Endometrial microvascular endothelial cells (primary cell): ENCODE data around the gene PTPN13. TPM values are rescaled to one million over a fixed set of nuclear protein-coding genes. Genes with fewer than 3 reads are reported as not detected.

ENCODE experiments used
- in situ Hi-C: cut with HindIII; loops from 2 replicates; pipeline ENCODE4 v1.10.0; 2017; ENCODE audit warnings: low sequenced_read_pairs, low pct_unique_long_range_greater_than_20kb; ENCODE audit errors: inconsistent ontology term
- total RNA-seq: library from RNA; depleted of rRNA; stranded (reverse); fragments of >200 nt; gene quantifications from one replicate; pipeline ENCODE4 v1.2.3, GENCODE V29; 2015; ENCODE audit errors: inconsistent ontology term

The PTPN13 gene
- total RNA-seq, 1 donor from 2014 or later, result under 0.01 TPM

- in situ Hi-C loops, result no loop called here
Measured at GRCh38 chr4:86586626-86587380, 7.3 kb upstream of the PTPN13 start.

- in situ Hi-C loops, result no loop called here
Measured at GRCh38 chr4:86587381-86588140, 6.6 kb upstream of the PTPN13 start.

- in situ Hi-C loops, result no loop called here
Measured at GRCh38 chr4:86592553-86593249, 1.4 kb upstream of the PTPN13 start.

- in situ Hi-C loops, result no loop called here
Measured at GRCh38 chr4:86594559-86595425, 677 bp downstream of the PTPN13 start.

- in situ Hi-C loops, result no loop called here
Measured at GRCh38 chr4:86595426-86595805, 1.3 kb downstream of the PTPN13 start.

GRCh38 chr4:86596807-86597206 is 2.7 kb downstream of the PTPN13 start:
- in situ Hi-C loops, result no loop called here

- in situ Hi-C loops, result no loop called here
Measured at GRCh38 chr4:86600007-86600653, 6.0 kb downstream of the PTPN13 start.

- in situ Hi-C loops, result no loop called here
Measured at GRCh38 chr4:86603311-86603885, 9.3 kb downstream of the PTPN13 start.

GRCh38 chr4:86606809-86607208 is 12.7 kb downstream of the PTPN13 start:
- in situ Hi-C loops, result no loop called here

- in situ Hi-C loops, result no loop called here
Measured at GRCh38 chr4:86608757-86609375, 14.8 kb downstream of the PTPN13 start.

- in situ Hi-C loops, result no loop called here
Measured at GRCh38 chr4:86611757-86612156, 17.6 kb downstream of the PTPN13 start.

- in situ Hi-C loops, result no loop called here
Measured at GRCh38 chr4:86613734-86614133, 19.6 kb downstream of the PTPN13 start.

- in situ Hi-C loops, result no loop called here
Measured at GRCh38 chr4:86614865-86615264, 20.8 kb downstream of the PTPN13 start.

GRCh38 chr4:86615501-86615900 is 21.4 kb downstream of the PTPN13 start:
- in situ Hi-C loops, result no loop called here

- in situ Hi-C loops, result no loop called here
Measured at GRCh38 chr4:86619656-86620055, 25.5 kb downstream of the PTPN13 start.

- in situ Hi-C loops, result no loop called here
Measured at GRCh38 chr4:86621435-86621834, 27.3 kb downstream of the PTPN13 start.

- in situ Hi-C loops, result no loop called here
Measured at GRCh38 chr4:86626066-86626465, 32.0 kb downstream of the PTPN13 start.
